ENCODE results near the gene ROBO4. TPM values are rescaled to one million over a fixed set of nuclear protein-coding genes. Genes with fewer than 3 reads are reported as not detected.

ROBO4 gene
- not detected in 5 replicates for total RNA-seq (2022; extraction: Qiagen RNA extraction)

GRCh38 chr11:124897674-124898262 is at the start of gene ROBO4:
Gene ROBO4 (minus strand): TSS chr11:124897865. CDS start chr11:124897795, 70 bp downstream.

DNA sequence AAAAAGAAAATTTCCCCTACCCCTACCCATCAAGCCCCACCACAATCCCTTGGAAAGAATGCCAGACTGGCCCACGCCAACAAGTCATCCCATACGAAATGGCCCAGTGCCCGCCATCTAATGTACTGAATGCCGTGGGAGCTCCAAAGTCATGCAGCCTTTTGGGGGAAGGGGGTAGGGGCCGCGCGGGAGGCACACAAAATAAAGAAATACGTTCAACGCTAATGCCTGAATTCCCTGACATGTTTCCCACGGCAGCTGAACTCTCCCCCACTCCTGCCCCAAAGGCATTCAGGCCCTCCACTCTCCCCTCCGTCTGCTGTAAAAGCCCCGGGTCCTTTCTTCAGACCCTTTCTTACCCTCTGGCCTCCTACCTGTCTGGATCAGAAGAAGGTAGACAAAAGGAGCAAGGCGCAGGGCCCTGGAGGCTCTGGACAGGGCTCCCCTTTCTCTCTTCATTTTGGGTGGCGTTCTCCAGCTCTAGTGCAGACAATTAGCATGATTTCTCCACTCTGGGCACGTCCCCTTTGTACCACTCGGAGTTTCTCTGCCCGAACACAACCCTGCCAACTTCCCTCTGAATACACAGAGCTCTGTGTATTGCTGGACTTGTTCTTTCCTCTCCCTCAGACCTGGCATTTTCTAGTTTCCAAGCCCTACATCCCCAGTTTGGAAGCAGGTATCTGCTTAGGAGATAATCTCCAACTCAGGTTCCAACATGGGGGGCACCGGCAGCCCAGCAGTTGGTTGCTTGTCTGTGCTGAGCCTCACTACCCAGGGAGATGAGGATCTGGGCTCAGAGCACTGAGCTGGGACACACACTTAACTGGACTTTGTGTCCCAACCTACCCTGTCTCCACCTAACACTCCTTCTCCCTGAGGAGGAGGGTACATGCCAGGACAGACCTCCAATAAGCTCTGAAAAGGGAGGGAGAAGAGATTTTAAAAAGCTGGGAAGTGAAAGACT is 38.2 kb upstream of the ROBO4 start, which contains the start of gene HEPACAM:
TSS of gene HEPACAM (minus strand) at position 500 of the 967 bp plus-strand sequence. CDS start at position 459, 41 bp downstream.

GRCh38 chr11:124918950-124919349 is 21.3 kb upstream of the ROBO4 start, which contains the start of gene HEPN1:
Gene HEPN1 (plus strand): TSS chr11:124919250.

DNA sequence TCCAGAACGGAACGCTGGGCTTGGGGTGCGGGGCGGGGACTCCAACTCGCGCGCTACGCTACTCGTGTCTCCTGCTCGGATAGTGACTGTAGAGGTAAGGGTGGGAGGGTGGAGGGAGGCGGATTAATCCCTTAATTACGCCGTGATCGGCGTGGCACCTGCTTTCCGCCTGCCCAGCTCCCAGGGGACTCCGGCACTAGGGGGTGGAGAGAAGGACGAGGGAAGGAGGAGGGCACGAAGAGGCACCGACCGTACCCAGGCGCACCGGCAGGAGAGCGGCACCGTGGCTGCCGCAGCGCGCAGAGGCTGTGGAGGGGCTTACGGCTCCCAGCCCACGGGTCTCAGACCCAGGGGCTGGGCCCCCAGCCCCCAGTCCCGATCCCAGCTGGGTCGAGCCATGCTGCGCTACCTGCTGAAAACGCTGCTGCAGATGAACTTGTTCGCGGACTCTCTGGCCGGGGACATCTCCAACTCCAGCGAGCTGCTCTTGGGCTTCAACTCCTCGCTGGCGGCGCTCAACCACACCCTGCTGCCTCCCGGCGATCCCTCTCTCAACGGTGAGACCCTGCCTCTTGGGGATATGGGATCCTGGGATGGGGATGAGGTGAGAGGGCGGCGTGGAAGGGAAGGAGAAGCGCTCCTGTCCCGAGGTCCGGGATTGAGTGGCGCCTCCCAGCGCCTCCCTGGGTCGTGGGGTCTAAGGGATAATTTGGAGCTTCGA is 32.3 kb downstream of the ROBO4 start, which contains the start of gene ROBO3:
TSS of gene ROBO3 (plus strand) at position 252 of the 721 bp plus-strand sequence. CDS start at position 398, 146 bp downstream.

Other genes starting within 250 kb of the ROBO4 start
- gene SIAE, start 224.1 kb downstream of the ROBO4 start, total RNA-seq (2022; extraction: Qiagen RNA extraction), result 13.0 to 17.2 TPM (median 14.6 TPM) in 5 replicates
- gene SPA17, start 224.0 kb downstream of the ROBO4 start, total RNA-seq (2022; extraction: Qiagen RNA extraction), result 16.6 to 30.9 TPM (median 18.9 TPM) in 5 replicates
- gene NRGN, start 157.9 kb downstream of the ROBO4 start, total RNA-seq (2022; extraction: Qiagen RNA extraction), result 6.4 to 10.9 TPM (median 9.7 TPM) in 5 replicates
- gene VSIG2, start 145.6 kb downstream of the ROBO4 start, total RNA-seq (2022; extraction: Qiagen RNA extraction), result not detected in 5 replicates
- 10.9 to 15.1 TPM (median 13.5 TPM) in 5 replicates for gene ESAM, start 135.6 kb downstream of the ROBO4 start, total RNA-seq (2022; extraction: Qiagen RNA extraction)
- gene MSANTD2, start 97.5 kb downstream of the ROBO4 start, total RNA-seq (2022; extraction: Qiagen RNA extraction), result 5.5 to 6.3 TPM (median 5.8 TPM) in 5 replicates
- gene ROBO3, start 32.4 kb downstream of the ROBO4 start, total RNA-seq (2022; extraction: Qiagen RNA extraction), result 2.2 to 2.8 TPM (median 2.6 TPM) in 5 replicates
- gene HEPN1, start 21.4 kb upstream of the ROBO4 start, total RNA-seq (2022; extraction: Qiagen RNA extraction), result not detected in 5 replicates
- gene HEPACAM, start 38.2 kb upstream of the ROBO4 start, total RNA-seq (2022; extraction: Qiagen RNA extraction), result not detected in 5 replicates
- 0.44 to 0.86 TPM (median 0.70 TPM) in 5 replicates for gene CCDC15, start 56.3 kb upstream of the ROBO4 start, total RNA-seq (2022; extraction: Qiagen RNA extraction)
- 0.05 to 0.16 TPM (median 0.11 TPM) in 5 replicates for gene SLC37A2, start 165.4 kb upstream of the ROBO4 start, total RNA-seq (2022; extraction: Qiagen RNA extraction)
- gene TMEM218, start 213.8 kb upstream of the ROBO4 start, total RNA-seq (2022; extraction: Qiagen RNA extraction), result 19.3 to 24.1 TPM (median 21.5 TPM) in 5 replicates

All from A549 treated with Mapracorat at 1 μM for 4 hours (cell line).